ENCODE data around the gene SCYL1.

The SCYL1 gene

DNA sequence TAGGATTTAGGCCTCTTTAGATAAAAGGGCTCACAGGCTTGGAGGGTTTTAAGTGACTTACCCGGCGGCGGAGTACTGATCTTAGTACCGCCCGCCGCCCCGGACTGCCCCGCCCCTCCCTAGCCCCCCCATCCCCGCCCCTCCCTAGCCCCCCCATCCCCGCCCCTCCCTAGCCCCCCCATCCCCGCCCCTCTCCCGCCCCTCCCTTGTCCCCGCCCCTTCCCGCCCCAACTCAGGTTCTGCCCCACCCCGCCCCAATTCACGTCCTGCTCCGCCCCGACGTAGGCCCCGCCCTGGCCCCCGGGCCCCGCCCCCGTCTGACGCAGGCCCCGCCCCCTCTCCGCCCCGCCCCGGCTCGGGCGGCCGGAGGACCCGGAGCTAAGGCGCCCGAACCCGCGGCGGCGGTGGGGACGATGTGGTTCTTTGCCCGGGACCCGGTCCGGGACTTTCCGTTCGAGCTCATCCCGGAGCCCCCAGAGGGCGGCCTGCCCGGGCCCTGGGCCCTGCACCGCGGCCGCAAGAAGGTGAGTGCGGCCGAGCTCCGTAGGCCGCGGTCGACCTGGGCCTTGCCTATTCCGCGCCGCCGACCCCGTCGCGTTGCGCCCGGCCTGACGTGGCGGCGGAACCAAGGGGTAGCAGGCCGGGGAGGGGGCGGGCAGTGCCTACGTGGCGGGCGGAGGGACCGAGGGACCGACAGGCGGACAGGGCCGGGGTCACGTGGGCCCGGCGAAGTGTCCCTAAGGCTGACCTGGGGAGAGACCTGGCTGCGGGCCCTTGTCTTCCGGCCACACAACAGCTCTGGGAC, at the start of gene SCYL1:
Gene SCYL1, plus strand, starts transcription at position 343 of the 805 bp plus-strand sequence. Its CDS starts 71 bp downstream, at position 414.
- DNase-seq (ENCODE audit: low read depth) = peak; percentile 79
- peak within 1 kb of the TSS; percentile 77 for H3K4me3 ChIP-seq (ENCODE audit: low read length)
- TF ChIP-seq, protein P1, sequence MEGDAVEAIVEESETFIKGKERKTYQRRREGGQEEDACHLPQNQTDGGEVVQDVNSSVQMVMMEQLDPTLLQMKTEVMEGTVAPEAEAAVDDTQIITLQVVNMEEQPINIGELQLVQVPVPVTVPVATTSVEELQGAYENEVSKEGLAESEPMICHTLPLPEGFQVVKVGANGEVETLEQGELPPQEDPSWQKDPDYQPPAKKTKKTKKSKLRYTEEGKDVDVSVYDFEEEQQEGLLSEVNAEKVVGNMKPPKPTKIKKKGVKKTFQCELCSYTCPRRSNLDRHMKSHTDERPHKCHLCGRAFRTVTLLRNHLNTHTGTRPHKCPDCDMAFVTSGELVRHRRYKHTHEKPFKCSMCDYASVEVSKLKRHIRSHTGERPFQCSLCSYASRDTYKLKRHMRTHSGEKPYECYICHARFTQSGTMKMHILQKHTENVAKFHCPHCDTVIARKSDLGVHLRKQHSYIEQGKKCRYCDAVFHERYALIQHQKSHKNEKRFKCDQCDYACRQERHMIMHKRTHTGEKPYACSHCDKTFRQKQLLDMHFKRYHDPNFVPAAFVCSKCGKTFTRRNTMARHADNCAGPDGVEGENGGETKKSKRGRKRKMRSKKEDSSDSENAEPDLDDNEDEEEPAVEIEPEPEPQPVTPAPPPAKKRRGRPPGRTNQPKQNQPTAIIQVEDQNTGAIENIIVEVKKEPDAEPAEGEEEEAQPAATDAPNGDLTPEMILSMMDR (IDR thresholded peaks at IDR 0.05; ENCODE audit: insufficient read depth, low read depth, low read length, missing control alignments) = no peak

GRCh38 chr11:65476632-65477148, 48.2 kb upstream of the SCYL1 start:
- TF ChIP-seq, protein P1 (IDR thresholded peaks at IDR 0.05; ENCODE audit: insufficient read depth, low read depth, low read length, missing control alignments) = no peak
- no peak for DNase-seq (ENCODE audit: low read depth)

DNA sequence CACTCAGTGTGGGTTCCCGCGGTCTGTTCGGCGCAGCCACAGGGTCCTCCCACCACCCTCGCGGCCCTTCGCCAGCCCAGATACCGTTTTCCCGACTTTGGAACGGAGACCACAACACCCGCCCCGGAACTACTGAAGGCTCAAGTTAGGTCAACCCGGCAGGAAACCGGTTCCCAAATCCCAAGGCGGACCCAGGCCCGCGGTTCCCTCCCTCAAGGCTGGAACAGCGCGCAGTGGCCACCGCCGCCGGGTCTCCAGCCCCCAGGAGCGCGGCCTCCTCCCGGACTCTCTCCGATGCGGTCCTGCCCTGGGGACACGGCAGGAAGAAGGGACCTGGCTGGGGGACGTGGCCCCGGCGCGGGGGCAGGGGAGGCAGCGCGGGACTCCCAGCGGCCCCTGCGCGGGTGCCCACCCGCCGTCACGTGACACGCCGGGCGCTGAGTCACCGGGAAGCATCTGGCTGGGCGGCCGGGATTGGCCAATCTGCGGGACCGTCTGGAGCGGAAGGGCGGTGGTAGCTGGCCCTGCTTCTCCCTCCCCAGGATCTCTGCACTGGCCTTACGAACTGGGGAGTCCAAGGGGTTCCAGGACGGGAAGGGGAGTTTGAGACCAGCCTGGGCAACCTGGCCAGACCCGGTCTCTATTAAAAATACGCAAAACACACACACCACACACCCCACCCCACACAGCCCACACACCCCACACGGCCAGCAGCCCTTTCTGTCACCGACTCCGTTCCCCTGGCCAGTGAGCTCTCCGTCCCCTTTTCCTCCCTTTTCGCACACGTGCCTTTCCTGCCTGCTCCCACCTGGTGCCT, 47.5 kb upstream of the SCYL1 start:
- H3K4me3 ChIP-seq (ENCODE audit: low read length) = peak overlapping the region; percentile 56
- peak; percentile 95 for DNase-seq (ENCODE audit: low read depth)
- TF ChIP-seq, protein P1 (IDR thresholded peaks at IDR 0.05; ENCODE audit: insufficient read depth, low read depth, low read length, missing control alignments) = no peak

More at GRCh38 chr11:65476632-65477148, 48.2 kb upstream of the SCYL1 start:
- peak overlapping the region; percentile 56 for H3K4me3 ChIP-seq (ENCODE audit: low read length)

GRCh38 chr11:65478388-65479183, 46.3 kb upstream of the SCYL1 start:
- no peak overlapping the region for H3K4me3 ChIP-seq (ENCODE audit: low read length)
- DNase-seq (ENCODE audit: low read depth) = peak; percentile 23
- TF ChIP-seq, protein P1 (IDR thresholded peaks at IDR 0.05; ENCODE audit: insufficient read depth, low read depth, low read length, missing control alignments) = no peak

DNA sequence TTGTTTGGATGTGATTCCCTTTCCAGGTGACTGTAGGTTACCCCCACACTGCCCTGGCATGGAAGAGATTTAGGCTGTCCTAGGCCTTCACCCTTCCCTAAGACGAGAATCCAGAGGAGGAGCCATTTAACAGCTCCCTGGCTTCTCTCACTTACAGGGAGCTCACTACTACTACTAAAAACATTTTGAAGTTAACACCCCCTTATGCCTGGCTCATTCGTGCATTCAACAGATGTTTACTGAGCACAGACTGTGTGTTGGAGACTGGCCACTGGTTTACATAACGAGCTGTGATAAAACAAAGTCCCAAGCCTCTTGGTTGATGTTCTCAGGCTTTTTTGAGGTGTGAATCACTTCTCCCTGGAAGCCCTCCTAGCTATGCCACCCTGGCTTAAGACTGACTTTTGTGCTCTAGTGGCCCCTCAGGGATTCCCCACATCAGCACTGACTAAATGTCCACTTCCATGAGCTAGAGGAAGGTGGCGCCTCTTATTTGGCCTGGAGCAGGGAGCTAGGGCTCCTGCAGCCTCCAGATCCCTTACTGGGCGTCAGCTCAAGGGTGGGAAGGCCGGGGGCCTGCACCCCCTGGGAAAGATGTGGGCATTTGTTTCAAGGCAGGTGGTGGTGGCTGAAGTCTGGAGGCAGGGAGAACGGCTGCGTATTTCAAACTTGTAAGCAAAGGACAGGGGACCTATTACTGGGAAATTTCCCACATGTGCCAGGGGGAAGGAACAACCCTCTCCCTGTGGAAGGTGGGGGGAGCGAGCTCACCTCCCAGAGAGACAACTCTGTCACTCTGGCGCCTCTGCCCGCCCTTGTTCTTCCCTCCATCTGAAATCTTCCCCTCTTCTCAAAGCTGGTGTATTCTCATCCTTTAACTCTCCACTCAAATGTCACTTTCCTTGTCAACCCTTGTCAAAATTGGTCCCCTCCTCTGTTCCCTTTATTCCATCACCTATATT, 45.4 kb upstream of the SCYL1 start:
- TF ChIP-seq, protein P1 (IDR thresholded peaks at IDR 0.05; ENCODE audit: insufficient read depth, low read depth, low read length, missing control alignments) = peak; percentile 33
- no peak overlapping the region for H3K4me3 ChIP-seq (ENCODE audit: low read length)
- DNase-seq (ENCODE audit: low read depth) = peak; percentile 52
